GM12878 (cell line): ENCODE measurements around the gene BRI3BP. TPM values are rescaled to one million over a fixed set of nuclear protein-coding genes. Genes with fewer than 3 reads are reported as not detected.

ENCODE experiments used
- ATF3 ChIP-seq: IDR thresholded peaks from 2 replicates; pipeline ENCODE4 v1.6.1; 2011; ENCODE audit warnings: low read depth, mild to moderate bottlenecking, low read length, moderate library complexity, borderline replicate concordance; ENCODE audit errors: extremely low read depth
- BACH1 ChIP-seq: fragments of 450-650 bp; IDR thresholded peaks from 2 replicates; pipeline ENCODE4 v1.6.1; 2017; ENCODE audit warnings: mild to moderate bottlenecking, borderline replicate concordance
- BCL11A ChIP-seq: IDR thresholded peaks from 2 replicates; pipeline ENCODE4 v1.6.1; 2011; ENCODE audit warnings: low read depth, low read length
- CREB1 ChIP-seq: IDR thresholded peaks from 2 replicates; pipeline ENCODE4 v1.6.1; 2012; ENCODE audit warnings: low read depth, mild to moderate bottlenecking, inconsistent platforms
- EED ChIP-seq: sonication (generic); IDR thresholded peaks from 2 replicates; pipeline ENCODE4 v1.6.1; 2016; ENCODE audit warnings: antibody characterized with exemption, low read depth
- MAX ChIP-seq: IDR thresholded peaks from 2 replicates; pipeline ENCODE4 v1.6.1; 2012; ENCODE audit warnings: low read depth, low read length, improper control_type of control experiment
- MLLT1 ChIP-seq: fragments of 450-650 bp; IDR thresholded peaks from 2 replicates; pipeline ENCODE4 v1.6.1; 2016; ENCODE audit warnings: mild to moderate bottlenecking
- NR2F1 ChIP-seq: fragments of 450-650 bp; conservative IDR thresholded peaks from 2 replicates; pipeline ENCODE4 v1.6.1; 2017; ENCODE audit warnings: mild to moderate bottlenecking
- PML ChIP-seq: IDR thresholded peaks from 2 replicates; pipeline ENCODE4 v1.6.1; 2012; ENCODE audit warnings: low read length, inconsistent platforms
- POU2F2 ChIP-seq: IDR thresholded peaks from 3 replicates; pipeline ENCODE4 v1.6.1; 2011; ENCODE audit warnings: low read depth, mild to moderate bottlenecking, low read length, borderline replicate concordance
- RAD51 ChIP-seq: fragments of 450-650 bp; IDR thresholded peaks from 2 replicates; pipeline ENCODE4 v1.6.1; 2016; ENCODE audit warnings: moderate library complexity, mild to moderate bottlenecking, inconsistent platforms
- SMC3 ChIP-seq: IDR thresholded peaks from 2 replicates; pipeline ENCODE4 v1.6.1; 2011; ENCODE audit warnings: low read length, improper control_type of control experiment, borderline replicate concordance
- SP1 ChIP-seq: IDR thresholded peaks from one replicate; pipeline ENCODE4 v1.6.1; 2011; ENCODE audit warnings: low read depth, low read length
- STAT1 ChIP-seq: fragments of 450-650 bp; conservative IDR thresholded peaks from 2 replicates; pipeline ENCODE4 v1.6.1; 2014; ENCODE audit warnings: antibody characterized with exemption, mild to moderate bottlenecking
- ZBED1 ChIP-seq: IDR thresholded peaks from 2 replicates; pipeline ENCODE4 v1.6.1; 2016; ENCODE audit warnings: borderline replicate concordance
- ZNF207 ChIP-seq: fragments of 450-650 bp; IDR thresholded peaks from 2 replicates; pipeline ENCODE4 v1.6.1; 2014; ENCODE audit warnings: antibody characterized with exemption, mild to moderate bottlenecking, borderline replicate concordance
- ZNF24 ChIP-seq: fragments of 450-650 bp; IDR thresholded peaks from 2 replicates; pipeline ENCODE4 v1.6.1; 2017; ENCODE audit warnings: antibody characterized with exemption, mild to moderate bottlenecking
- ZNF687 ChIP-seq: fragments of 450-650 bp; IDR thresholded peaks from 2 replicates; pipeline ENCODE4 v1.6.1; 2017; ENCODE audit warnings: mild to moderate bottlenecking, moderate library complexity
- polyA plus RNA-seq, 11 experiments: library from polyadenylated mRNA; depleted of rRNA in 4 of 11; unstranded in 6 of 11; stranded (reverse) in 5 of 11; fragments of >200 nt; fragmentation: Nextera tagmentation in 4 of 11; fragmentation: Illumina TruSeq in 1 of 11; extraction: Ambion mirVana in 4 of 11; extraction: Trizol in 1 of 11; gene quantifications; 1 replicate in 1 of 11; 2 replicates in 10 of 11; pipeline versions ENCODE4 v1.2.1 to v1.2.3, GENCODE V29; 2011 to 2016; ENCODE audit warnings: inconsistent platforms in 2 of 11, missing spikeins in 2 of 11, low read depth in 1 of 11
- total RNA-seq, 4 experiments: library from RNA; depleted of rRNA in 3 of 4; stranded (reverse); fragments of >200 nt in 3 of 4; fragmentation: Illumina TruSeq in 1 of 4; extraction: Trizol in 1 of 4; gene quantifications; 2 replicates each; pipeline versions ENCODE4 v1.2.1 to v1.2.3, GENCODE V29; 2013 to 2021
- TF ChIP-seq, protein P1 (sequence below): fragments of 450-650 bp; IDR thresholded peaks from 2 replicates; pipeline ENCODE4 v1.6.1; 2017; ENCODE audit warnings: mild to moderate bottlenecking, moderate library complexity
- TF ChIP-seq, protein P2 (sequence below): IDR thresholded peaks from 2 replicates; pipeline ENCODE4 v1.6.1; 2011; ENCODE audit warnings: borderline replicate concordance, low read depth, mild to moderate bottlenecking, moderate library complexity, mixed read lengths, low read length; ENCODE audit not compliant: insufficient read depth; ENCODE audit errors: extremely low read length

The BRI3BP gene
- total and polyA plus RNA-seq, 10 of the 15 experiments (the other 5 are each of a cell fraction or from before 2014, with no cell fraction given) = 11.5 to 37.0 (median 28.5) TPM

- no peak for TF ChIP-seq ZNF687
- no peak for TF ChIP-seq ZNF207
- TF ChIP-seq NR2F1 = no peak
- no peak for TF ChIP-seq RAD51
- TF ChIP-seq EED = peak; percentile 78
- TF ChIP-seq ZBED1 = no peak
- TF ChIP-seq PML = no peak
- peak; percentile 14; the same call in 1 of the 2 replicates for TF ChIP-seq BACH1
- no peak for TF ChIP-seq SMC3
- TF ChIP-seq MLLT1 = peak; percentile 75
- no peak for TF ChIP-seq ATF3
- no peak for TF ChIP-seq STAT1
- TF ChIP-seq, protein P1, sequence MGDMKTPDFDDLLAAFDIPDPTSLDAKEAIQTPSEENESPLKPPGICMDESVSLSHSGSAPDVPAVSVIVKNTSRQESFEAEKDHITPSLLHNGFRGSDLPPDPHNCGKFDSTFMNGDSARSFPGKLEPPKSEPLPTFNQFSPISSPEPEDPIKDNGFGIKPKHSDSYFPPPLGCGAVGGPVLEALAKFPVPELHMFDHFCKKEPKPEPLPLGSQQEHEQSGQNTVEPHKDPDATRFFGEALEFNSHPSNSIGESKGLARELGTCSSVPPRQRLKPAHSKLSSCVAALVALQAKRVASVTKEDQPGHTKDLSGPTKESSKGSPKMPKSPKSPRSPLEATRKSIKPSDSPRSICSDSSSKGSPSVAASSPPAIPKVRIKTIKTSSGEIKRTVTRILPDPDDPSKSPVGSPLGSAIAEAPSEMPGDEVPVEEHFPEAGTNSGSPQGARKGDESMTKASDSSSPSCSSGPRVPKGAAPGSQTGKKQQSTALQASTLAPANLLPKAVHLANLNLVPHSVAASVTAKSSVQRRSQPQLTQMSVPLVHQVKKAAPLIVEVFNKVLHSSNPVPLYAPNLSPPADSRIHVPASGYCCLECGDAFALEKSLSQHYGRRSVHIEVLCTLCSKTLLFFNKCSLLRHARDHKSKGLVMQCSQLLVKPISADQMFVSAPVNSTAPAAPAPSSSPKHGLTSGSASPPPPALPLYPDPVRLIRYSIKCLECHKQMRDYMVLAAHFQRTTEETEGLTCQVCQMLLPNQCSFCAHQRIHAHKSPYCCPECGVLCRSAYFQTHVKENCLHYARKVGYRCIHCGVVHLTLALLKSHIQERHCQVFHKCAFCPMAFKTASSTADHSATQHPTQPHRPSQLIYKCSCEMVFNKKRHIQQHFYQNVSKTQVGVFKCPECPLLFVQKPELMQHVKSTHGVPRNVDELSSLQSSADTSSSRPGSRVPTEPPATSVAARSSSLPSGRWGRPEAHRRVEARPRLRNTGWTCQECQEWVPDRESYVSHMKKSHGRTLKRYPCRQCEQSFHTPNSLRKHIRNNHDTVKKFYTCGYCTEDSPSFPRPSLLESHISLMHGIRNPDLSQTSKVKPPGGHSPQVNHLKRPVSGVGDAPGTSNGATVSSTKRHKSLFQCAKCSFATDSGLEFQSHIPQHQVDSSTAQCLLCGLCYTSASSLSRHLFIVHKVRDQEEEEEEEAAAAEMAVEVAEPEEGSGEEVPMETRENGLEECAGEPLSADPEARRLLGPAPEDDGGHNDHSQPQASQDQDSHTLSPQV = no peak
- no peak for TF ChIP-seq BCL11A
- TF ChIP-seq CREB1 = 0 out of 2 replicates have a peak, but pooled peaks have one; percentile 10
- TF ChIP-seq POU2F2 = no peak; the same call in 2 of the 3 replicates
- TF ChIP-seq MAX = no peak
- TF ChIP-seq, protein P2, sequence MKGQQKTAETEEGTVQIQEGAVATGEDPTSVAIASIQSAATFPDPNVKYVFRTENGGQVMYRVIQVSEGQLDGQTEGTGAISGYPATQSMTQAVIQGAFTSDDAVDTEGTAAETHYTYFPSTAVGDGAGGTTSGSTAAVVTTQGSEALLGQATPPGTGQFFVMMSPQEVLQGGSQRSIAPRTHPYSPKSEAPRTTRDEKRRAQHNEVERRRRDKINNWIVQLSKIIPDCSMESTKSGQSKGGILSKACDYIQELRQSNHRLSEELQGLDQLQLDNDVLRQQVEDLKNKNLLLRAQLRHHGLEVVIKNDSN = no peak
- no peak for TF ChIP-seq SP1
- no peak for TF ChIP-seq ZNF24
Observed at GRCh38 chr12:124994437-124994975, 1.1 kb downstream of the BRI3BP start (continued).
